Smooth muscle cell (in vitro differentiated cells): ENCODE results near the gene ASPDH. TPM values are rescaled to one million over a fixed set of nuclear protein-coding genes. Genes with fewer than 3 reads are reported as not detected.

Source experiments
- DNase-seq: peaks from one replicate; lab custom pipeline; 2025; ENCODE audit not compliant: unreplicated experiment; lab: John Stamatoyannopoulos, UW
- H2AFZ ChIP-seq: fragments of 200-600 bp; sonication (generic); 2 replicates; pipeline ENCODE4 v1.6.0; 2016; ENCODE audit warnings: antibody characterized with exemption, low read depth, mild to moderate bottlenecking
- H3F3A ChIP-seq: fragments of 200-600 bp; sonication (generic); 2 replicates; pipeline ENCODE4 v1.6.0; 2017; ENCODE audit warnings: antibody characterized with exemption, low read depth
- H3K27ac ChIP-seq: fragments of 200-600 bp; sonication (generic); 2 replicates; pipeline ENCODE4 v1.5.1; 2016; ENCODE audit warnings: low read depth, mild to moderate bottlenecking
- H3K27me3 ChIP-seq: fragments of 200-600 bp; sonication (generic); 2 replicates; pipeline ENCODE4 v1.6.1; 2016; ENCODE audit warnings: low read depth, mild to moderate bottlenecking
- H3K36me3 ChIP-seq: fragments of 200-600 bp; sonication (generic); 2 replicates; pipeline ENCODE4 v1.5.1; 2016; ENCODE audit warnings: low read depth
- H3K4me1 ChIP-seq: fragments of 200-600 bp; sonication (generic); 2 replicates; pipeline ENCODE4 v1.5.1; 2016; ENCODE audit warnings: low read depth
- H3K4me2 ChIP-seq: fragments of 200-600 bp; sonication (generic); 2 replicates; pipeline ENCODE4 v1.6.0; 2016; ENCODE audit warnings: mild to moderate bottlenecking
- H3K4me3 ChIP-seq: fragments of 200-600 bp; sonication (generic); 2 replicates; pipeline ENCODE4 v1.5.1; 2016; ENCODE audit warnings: mild to moderate bottlenecking
- H3K79me2 ChIP-seq: fragments of 200-600 bp; sonication (generic); 2 replicates; pipeline ENCODE4 v1.6.0; 2016; ENCODE audit warnings: low read depth, mild to moderate bottlenecking
- H3K9ac ChIP-seq: fragments of 200-600 bp; sonication (generic); 2 replicates; pipeline ENCODE4 v1.6.0; 2016; ENCODE audit warnings: low read depth
- H3K9me3 ChIP-seq: fragments of 200-600 bp; sonication (generic); replicated peaks from 2 replicates; pipeline ENCODE4 v1.5.1; 2016; ENCODE audit warnings: low read depth
- H4K20me1 ChIP-seq: fragments of 200-600 bp; sonication (generic); 2 replicates; pipeline ENCODE4 v1.6.0; 2016; ENCODE audit warnings: low read depth
- CTCF ChIP-seq: fragments of 200-600 bp; sonication (generic); IDR thresholded peaks from 2 replicates; pipeline ENCODE4 v1.5.1; 2017; ENCODE audit warnings: borderline replicate concordance, mild to moderate bottlenecking, antibody characterized with exemption; ENCODE audit not compliant: insufficient read depth, poor library complexity, severe bottlenecking
- WGBS: methylation state at CpG from one replicate; pipeline ENCODE4 v1.1.7; 2016; ENCODE audit warnings: low lambda C conversion rate; 5-methylcytosine and 5-hydroxymethylcytosine counted together
- polyA plus RNA-seq: library from polyadenylated mRNA; unstranded; fragments of >200 nt; fragmentation: Nextera tagmentation; extraction: Ambion mirVana; gene quantifications from 2 replicates; pipeline ENCODE4 v1.2.1, GENCODE V29; 2016
- total RNA-seq: library from RNA; depleted of rRNA; stranded (reverse); fragments of >200 nt; gene quantifications from 2 replicates; pipeline ENCODE4 v1.2.3, GENCODE V29; 2014

ASPDH gene
- total and polyA plus RNA-seq, 2 experiments from 2014 or later, result not detected

DNA sequence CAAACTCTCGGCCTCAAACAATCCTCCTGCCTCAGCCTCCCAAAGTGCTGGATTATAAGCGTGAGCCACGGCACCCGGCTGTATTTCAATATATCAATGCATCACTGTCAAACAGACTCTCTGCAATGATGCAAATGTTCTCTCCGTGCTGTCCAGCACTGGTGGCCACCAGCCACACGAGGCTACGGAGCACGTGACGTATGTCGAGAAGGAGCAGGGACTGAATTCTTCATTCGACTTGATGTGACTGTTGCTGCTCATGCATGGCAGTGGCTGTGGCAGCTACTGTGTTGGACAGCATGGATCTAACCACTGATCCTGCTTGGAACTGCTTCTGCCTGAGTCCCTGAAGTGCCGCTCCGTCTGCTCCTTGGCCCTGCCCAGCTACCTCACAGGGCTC is 44.7 kb upstream of the ASPDH start:
- WGBS, result 96% methylated on average over 13 of the region's 13 CpGs
- H2AFZ ChIP-seq, result no peak overlapping the region
- TF ChIP-seq CTCF, result no peak
- no peaks in the 10 kb centered on the region for H3K4me1 ChIP-seq
- no peak overlapping the region for H3K4me2 ChIP-seq
- peaks cover 15% of the 10 kb centered on the region for H3K27me3 ChIP-seq
- H3K9ac ChIP-seq, result no peak overlapping the region
- H3K36me3 ChIP-seq, result no peaks in the 10 kb centered on the region
- H3K79me2 ChIP-seq, result no peaks in the 10 kb centered on the region
- H3F3A ChIP-seq, result no peaks in the 10 kb centered on the region
- no peaks in the 10 kb centered on the region for H3K9me3 ChIP-seq
- no peak overlapping the region for H3K4me3 ChIP-seq
- H3K27ac ChIP-seq, result no peak overlapping the region
- H4K20me1 ChIP-seq, result no peaks in the 10 kb centered on the region
- DNase-seq, result no peak

DNA sequence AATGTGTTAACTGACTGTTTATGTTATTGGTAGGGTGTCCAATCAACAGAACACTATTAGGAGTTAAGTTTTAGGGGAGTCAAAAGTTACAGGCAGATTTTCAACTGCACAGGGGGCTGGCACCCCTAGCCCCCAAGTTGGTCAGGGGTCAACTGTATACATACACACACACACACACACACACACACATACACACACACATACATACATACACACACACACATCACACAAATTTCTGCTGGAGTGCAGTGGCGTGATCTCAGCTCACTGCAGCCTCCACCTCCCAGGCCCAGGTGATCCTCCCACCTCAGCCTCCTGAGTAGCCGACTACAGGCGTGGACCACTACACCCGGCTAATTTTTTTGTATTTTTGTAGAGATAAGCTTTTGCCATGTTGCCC is 44.3 kb upstream of the ASPDH start:
- no peaks in the 10 kb centered on the region for H4K20me1 ChIP-seq
- H3K4me3 ChIP-seq, result no peak overlapping the region
- no peaks in the 10 kb centered on the region for H3K36me3 ChIP-seq
- TF ChIP-seq CTCF, result no peak
- 93% methylated on average over 4 of the region's 4 CpGs for whole genome bisulfite sequencing
- no peaks in the 10 kb centered on the region for H3F3A ChIP-seq
- no peak overlapping the region for H2AFZ ChIP-seq
- H3K9me3 ChIP-seq, result no peaks in the 10 kb centered on the region
- no peak overlapping the region for H3K4me2 ChIP-seq
- no peak overlapping the region for H3K27ac ChIP-seq
- H3K4me1 ChIP-seq, result no peaks in the 10 kb centered on the region
- no peak for DNase-seq
- H3K79me2 ChIP-seq, result no peaks in the 10 kb centered on the region
- peaks cover 11% of the 10 kb centered on the region for H3K27me3 ChIP-seq
- H3K9ac ChIP-seq, result no peak overlapping the region

GRCh38 chr19:50557009-50557613 is 43.4 kb upstream of the ASPDH start:
- TF ChIP-seq CTCF, result no peak
- Histone ChIP-seq H3K4me1 (no peaks in the 10 kb centered on the region), H3K27ac (no peak overlapping the region), H4K20me1 (no peaks in the 10 kb centered on the region), H3K4me2 (peak overlapping the region; percentile 93), H3F3A (no peaks in the 10 kb centered on the region), H3K4me3 (peak overlapping the region; percentile 62), H3K9me3 (no peaks in the 10 kb centered on the region), H2AFZ (peak overlapping the region; percentile 91), H3K27me3 (peaks cover 15% of the 10 kb centered on the region), H3K9ac (no peak overlapping the region), H3K79me2 (no peaks in the 10 kb centered on the region), H3K36me3 (no peaks in the 10 kb centered on the region)
- no peak for DNase-seq
- WGBS, result 33% methylated on average over 20 of the region's 20 CpGs

DNA sequence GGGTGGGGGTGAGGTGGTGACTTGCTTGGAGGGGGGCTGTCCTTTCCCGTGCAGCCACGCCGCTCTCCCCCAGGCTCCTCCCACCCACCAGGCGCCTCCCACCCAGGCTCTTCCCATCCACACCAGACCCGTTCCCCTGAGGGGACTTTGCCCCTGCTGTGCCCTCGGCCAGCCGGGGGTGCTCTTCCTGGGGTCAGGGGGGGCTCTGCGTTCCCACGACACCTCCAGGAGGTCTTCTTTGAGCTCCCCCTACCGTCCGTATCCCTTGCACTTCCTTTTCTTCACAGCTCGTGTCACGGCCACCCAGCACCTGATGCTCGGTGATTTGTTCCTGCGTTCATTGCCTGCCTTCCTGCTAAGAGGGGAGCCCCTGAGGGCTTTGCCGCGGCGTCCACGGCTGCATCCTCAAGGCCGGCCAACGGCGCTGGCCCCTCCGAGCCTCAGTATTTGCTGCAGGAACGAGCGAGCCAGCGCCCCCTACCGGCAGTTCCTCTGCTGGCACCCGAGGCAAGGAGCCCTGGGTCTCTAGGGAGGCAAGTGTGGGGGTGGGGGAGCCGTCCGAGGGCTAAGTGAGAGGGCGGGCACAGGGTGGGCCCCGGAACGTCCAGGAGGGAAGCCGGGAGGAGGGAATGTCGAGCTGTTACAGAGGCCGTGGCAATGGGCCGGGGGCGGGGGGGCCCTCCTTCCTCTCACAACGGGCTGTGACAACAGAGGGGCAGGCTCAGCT is 42.7 kb upstream of the ASPDH start:
- peak; percentile 96 for TF ChIP-seq CTCF
- H3K4me2 ChIP-seq, result peak overlapping the region; percentile 93
- H3K36me3 ChIP-seq, result no peaks in the 10 kb centered on the region
- peak overlapping the region; percentile 62 for H3K4me3 ChIP-seq
- no peaks in the 10 kb centered on the region for H3K4me1 ChIP-seq
- no peaks in the 10 kb centered on the region for H3K9me3 ChIP-seq
- H3K9ac ChIP-seq, result no peak overlapping the region
- H4K20me1 ChIP-seq, result no peaks in the 10 kb centered on the region
- H2AFZ ChIP-seq, result peak overlapping the region; percentile 91
- DNase-seq, result peak; percentile 47
- no peak overlapping the region for H3K27ac ChIP-seq
- 4% methylated on average over 33 of the region's 39 CpGs for WGBS
- peaks cover 22% of the 10 kb centered on the region for H3K27me3 ChIP-seq
- no peaks in the 10 kb centered on the region for H3F3A ChIP-seq
- no peaks in the 10 kb centered on the region for H3K79me2 ChIP-seq
